Activated T-cell treated with anti-CD3 and anti-CD28 coated beads for 4 hours (primary cell): ENCODE results near the gene TCEAL3.
"Not testable (repeated sequence)": the region's sequence is repeated elsewhere in the genome, so short reads cannot be mapped to it uniquely, and the experiment has no call there.

Experiments
- DNase-seq: peaks from one replicate; pipeline ENCODE4 v3.0.0-alpha.2; 2020

Gene TCEAL3, protein sequence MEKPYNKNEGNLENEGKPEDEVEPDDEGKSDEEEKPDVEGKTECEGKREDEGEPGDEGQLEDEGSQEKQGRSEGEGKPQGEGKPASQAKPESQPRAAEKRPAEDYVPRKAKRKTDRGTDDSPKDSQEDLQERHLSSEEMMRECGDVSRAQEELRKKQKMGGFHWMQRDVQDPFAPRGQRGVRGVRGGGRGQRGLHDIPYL

GRCh38 chrX:103607364-103608305 is at the start of gene TCEAL3:
TCEAL3 (plus strand) TSS chrX:103607963; CDS start chrX:103609065, 1,102 bp downstream.
- no peak for DNase-seq

- DNase-seq: no peak
Measured at GRCh38 chrX:103560256-103560655, 47.5 kb upstream of the TCEAL3 start.

GRCh38 chrX:103562801-103563200 is 45.0 kb upstream of the TCEAL3 start:
- DNase-seq: no peak

- no peak for DNase-seq
Measured at GRCh38 chrX:103565197-103565596, 42.6 kb upstream of the TCEAL3 start.

DNA sequence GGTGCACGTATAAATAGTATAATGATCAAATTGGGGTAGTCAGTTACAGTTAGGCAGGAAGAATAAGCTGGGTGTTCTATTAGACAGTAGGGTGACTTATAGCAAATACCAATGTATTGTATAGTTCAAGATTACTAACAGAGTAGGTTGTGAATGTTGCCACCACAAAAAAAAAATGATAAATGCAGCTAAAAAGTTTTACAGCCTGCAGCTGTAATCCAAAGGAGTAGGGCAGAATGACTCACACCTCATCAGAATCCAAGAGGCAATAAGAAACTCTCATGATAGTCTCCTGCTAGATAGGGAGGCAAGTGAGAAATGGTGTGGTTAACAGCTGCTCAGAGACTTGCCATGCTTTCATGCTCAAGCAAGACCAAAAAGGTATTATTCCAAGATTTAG is 42.0 kb upstream of the TCEAL3 start:
- DNase-seq: no peak

DNA sequence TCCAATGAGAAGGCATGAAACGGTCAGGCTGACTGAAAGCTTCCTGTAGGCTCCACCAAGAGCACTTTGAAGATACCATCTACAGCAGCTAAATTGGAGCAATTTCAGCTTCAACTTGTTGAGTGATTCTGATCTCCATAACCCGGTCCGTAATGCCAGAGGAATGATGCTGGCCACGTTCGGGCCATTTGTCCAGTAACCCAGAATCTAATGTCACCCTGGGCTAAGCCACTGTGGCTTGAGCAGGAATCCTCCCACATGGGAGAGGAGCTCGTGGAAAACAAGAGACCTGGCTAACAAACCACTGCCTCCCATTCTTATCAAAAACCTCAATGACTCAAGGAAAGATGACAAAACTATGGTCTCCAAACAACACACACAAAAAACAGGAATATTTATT is 36.6 kb upstream of the TCEAL3 start:
- DNase-seq: no peak

DNA sequence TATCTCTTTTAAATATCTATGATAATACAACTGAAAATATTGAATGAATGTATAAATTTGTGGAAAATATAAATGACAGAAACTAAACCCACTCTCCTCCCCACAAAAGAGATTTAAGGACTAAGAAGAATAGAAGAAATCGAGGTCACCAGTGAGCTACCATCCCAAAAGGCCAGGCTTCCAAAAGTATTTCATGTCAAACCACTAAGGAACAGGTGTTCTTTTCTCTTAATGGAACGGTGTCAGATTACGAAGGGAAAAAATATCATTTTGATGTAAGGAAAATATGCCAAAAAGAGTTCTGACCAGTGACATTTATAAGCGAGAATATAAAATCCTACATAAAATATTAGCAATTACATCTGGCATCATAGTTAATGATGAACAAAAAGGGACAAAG is 36.0 kb upstream of the TCEAL3 start:
- no peak for DNase-seq

- no peak for DNase-seq
Measured at GRCh38 chrX:103573202-103573601, 34.6 kb upstream of the TCEAL3 start.

- no peak for DNase-seq
Measured at GRCh38 chrX:103584596-103584995, 23.2 kb upstream of the TCEAL3 start.

GRCh38 chrX:103585411-103586313 is 22.1 kb upstream of the TCEAL3 start, which contains the start of gene TCEAL4:
TCEAL4 (plus strand) TSS chrX:103585515; CDS start chrX:103586676, 1,161 bp downstream.
- DNase-seq: no peak

- no peak for DNase-seq
Measured at GRCh38 chrX:103586314-103586646, 21.5 kb upstream of the TCEAL3 start.

DNA sequence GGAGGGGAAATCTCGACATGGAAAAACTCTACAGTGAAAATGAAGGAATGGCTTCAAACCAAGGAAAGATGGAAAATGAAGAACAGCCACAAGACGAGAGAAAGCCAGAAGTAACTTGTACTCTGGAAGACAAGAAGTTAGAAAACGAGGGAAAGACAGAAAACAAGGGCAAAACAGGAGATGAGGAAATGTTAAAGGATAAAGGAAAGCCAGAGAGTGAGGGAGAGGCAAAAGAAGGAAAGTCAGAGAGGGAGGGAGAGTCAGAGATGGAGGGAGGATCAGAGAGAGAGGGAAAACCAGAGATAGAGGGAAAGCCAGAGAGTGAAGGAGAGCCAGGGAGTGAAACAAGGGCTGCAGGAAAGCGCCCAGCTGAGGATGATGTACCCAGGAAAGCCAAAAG is 21.1 kb upstream of the TCEAL3 start:
- DNase-seq: no peak

DNA sequence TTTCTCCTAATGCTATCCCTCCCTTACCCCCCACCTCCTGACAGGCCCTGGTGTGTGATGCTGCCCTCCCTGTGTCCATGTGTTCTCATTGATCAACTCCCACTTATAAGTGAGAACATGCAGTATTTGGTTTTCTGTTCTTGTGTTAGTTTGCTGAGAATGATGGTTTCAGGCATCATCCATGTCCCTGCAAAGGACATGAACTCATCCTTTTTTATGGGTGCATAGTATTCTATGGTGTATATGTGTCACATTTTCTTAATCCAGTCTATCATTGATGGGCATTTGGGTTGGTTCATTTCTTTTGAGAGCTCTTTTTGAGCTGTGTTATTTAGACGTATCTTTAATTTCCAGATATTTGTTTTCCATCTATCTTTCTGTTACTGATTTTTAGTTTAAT is 15.5 kb upstream of the TCEAL3 start:
- DNase-seq: not testable (repeated sequence)

DNA sequence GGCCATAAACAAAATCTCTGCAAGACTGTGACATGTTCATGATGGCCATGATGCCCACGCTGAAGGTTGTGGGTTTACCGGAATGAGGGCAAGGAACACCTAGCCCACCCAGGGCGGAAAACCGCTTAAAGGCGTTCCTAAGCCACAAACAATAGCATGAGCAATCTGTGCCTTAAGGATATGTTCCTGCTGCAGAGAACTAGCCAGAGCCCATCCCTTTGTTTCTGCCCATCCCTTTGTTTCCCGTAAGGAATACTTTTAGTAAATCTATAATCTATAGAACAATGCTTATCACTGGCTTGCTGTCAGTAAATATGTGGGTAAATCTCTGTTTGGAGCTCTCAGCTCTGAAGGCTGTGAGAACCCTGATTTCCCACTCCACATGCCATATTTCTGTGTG is 12.6 kb upstream of the TCEAL3 start:
- not testable (repeated sequence) for DNase-seq

DNA sequence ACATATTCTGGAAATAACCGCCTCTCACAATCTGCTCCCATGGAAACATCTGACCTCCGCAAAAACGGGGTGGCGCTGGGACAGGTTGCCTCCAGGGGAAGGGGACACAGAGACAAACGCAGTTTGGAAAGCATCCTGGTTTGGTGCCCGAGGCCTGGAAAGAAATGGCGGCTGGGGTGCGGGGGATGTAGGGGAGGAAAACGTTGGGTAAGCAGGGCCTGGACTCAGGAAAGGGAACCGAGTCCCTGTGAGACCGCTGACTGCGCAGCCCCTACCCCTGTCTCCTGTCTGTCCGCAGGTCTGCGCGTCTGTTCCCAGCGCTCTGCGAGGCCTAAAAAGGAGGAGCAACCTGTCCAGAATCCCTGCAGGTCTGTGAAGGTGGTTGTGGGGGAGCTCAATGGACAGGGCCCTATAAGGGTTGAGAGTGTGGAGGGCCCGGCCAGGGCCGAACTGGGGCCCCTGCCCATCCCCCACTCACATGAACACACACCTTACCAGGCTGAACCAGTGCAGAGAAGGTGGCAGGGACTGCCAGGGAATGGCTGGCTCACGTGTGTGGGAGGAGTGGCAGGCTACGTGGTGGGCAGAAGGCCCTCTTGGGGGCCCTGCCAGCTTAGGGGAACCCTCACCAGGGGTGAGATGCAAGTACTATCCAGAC is 672 bp downstream of the TCEAL3 start:
- DNase-seq: no peak

DNA sequence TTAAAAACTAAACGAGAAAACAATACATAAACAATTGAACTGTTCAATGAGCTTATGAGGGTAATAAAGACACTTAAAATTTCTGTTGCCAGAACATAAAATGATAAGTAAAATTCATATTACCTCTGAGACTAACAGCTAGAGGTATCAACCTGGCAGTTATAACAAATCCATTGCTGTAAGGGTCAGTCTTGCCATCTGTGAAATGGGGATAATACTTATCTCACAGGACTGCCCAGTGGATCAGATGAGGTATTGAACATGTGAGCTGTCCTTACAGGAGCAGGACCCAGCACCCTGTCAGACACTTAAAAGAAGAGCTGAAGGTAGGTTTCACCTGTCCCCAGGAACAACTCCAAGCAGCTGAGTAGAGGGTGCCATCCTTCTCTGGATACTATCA is 2.5 kb downstream of the TCEAL3 start:
- no peak for DNase-seq

GRCh38 chrX:103613362-103613890 is 5.7 kb downstream of the TCEAL3 start:
- DNase-seq: no peak

DNA sequence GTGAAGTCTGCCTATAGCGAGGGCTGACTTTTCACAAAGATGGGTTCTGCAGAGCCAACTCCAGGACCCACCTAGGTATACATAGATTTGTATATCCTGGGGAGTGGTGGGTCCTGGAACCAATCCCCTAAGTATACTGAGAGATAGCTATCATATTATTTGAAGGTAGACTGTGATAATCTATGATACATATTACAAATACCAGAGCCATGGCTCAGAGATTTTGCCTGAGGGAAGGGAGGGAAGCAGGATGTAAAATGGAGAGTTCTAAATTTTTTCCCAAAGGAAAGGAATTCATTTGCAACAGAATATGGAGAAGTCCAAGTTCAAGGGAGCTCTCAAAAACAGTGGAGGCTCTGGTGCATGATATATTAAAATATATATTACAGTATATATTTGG is 7.2 kb downstream of the TCEAL3 start:
- no peak for DNase-seq

DNA sequence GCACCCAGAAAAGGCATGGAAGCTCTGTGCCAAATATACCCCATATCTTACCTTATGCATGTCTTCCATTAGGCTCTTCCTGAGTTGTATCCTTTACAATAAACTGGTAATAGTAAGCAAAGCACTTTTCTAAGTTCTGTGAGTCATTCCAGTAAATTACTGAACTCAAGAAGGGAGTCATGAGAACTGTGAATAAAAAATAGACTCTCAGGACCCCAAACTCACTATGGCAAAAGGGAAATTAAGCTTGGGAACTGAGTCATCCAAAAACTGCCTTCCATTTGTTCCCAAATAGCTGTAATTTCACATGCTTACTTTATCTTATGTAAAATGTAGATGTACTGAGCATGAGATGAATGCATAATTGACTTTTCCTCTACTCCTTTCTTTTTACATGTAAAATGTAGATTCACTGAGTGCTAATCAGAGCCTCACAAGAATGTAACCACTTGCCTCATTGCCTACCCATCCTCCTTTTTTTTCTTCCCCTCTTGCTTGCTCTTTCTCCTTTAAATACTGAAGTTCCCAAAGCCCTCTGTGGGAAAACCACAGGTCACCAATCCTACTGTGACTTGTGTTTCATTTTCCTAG is 8.1 kb downstream of the TCEAL3 start:
- DNase-seq: no peak

DNA sequence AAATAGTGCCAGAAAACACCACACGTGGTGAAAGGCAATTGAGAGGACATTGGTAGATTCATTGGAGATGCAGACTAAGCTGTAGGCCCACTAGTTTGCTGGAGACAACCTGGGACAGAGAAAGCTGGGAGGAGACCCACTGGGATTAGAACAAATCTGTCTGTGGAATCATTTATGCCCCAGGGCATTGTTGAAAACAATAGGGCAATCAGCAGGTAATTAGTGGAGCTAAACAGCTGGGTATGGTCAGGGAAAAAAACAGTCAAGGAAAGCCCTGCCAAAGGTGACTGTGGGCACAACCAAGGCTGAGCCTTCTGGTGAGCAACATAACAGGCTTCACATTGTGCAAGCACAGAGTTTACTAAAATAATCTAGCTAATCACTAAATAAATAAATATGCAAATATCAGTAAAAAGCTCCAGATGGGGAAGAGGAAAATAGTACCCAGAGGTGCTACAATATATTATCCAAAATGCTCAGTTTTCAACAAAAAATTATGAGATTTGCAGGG is 9.0 kb downstream of the TCEAL3 start:
- DNase-seq: no peak

- no peak for DNase-seq
Measured at GRCh38 chrX:103624111-103624510, 16.3 kb downstream of the TCEAL3 start.

DNA sequence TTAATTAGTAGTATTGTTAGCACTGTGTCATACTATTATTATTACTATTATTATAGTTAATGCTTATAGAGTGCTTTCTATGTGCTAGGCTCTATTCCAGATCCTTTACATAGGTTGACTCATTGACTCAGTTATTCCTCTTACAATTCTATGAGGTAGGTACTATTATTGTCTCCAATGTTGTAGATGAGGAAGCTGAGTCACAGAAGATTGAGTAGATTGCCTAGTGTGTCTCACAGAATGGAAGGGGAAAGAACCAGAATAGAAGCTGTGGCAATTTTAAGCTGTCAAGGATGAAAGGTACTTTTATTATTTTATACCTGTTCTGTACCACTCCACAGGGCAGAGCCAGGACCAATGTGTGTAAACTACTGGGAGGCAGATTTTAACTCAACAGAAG is 19.1 kb downstream of the TCEAL3 start:
- DNase-seq: no peak
